PFSK-1 (cell line): Measurements from ENCODE around the gene FOXO1.

Experiments
- FOXP2 ChIP-seq: optimal IDR thresholded peaks from 2 replicates; pipeline ENCODE3; 2011; ENCODE audit warnings: borderline replicate concordance, control low read depth, inconsistent platforms; ENCODE audit not compliant: insufficient read depth; ENCODE audit errors: extremely low read length, extremely low read depth
- POLR2AphosphoS5 ChIP-seq: IDR thresholded peaks from 2 replicates; pipeline ENCODE4 v1.6.1; 2012; ENCODE audit warnings: low read depth, mild to moderate bottlenecking, control low read depth, low read length, moderate library complexity
- REST ChIP-seq, 2 experiments: IDR thresholded peaks; 2 replicates each; pipeline versions ENCODE4 v1.6.1 to v1.8.0; 2011 to 2012; ENCODE audit warnings: low read depth in 2 of 2, low read length in 2 of 2, control low read depth in 1 of 2, inconsistent platforms in 1 of 2, mild to moderate bottlenecking in 1 of 2, moderate library complexity in 1 of 2; ENCODE audit not compliant: insufficient read depth in 1 of 2
- SIN3A ChIP-seq: IDR thresholded peaks from 2 replicates; pipeline ENCODE4 v1.6.1; 2012; ENCODE audit warnings: mild to moderate bottlenecking, low read length, moderate library complexity, borderline replicate concordance; ENCODE audit not compliant: insufficient read depth
- TAF1 ChIP-seq: IDR thresholded peaks from 2 replicates; pipeline ENCODE4 v1.6.1; 2012; ENCODE audit warnings: low read length, control low read depth, borderline replicate concordance; ENCODE audit not compliant: insufficient read depth

Gene FOXO1

DNA sequence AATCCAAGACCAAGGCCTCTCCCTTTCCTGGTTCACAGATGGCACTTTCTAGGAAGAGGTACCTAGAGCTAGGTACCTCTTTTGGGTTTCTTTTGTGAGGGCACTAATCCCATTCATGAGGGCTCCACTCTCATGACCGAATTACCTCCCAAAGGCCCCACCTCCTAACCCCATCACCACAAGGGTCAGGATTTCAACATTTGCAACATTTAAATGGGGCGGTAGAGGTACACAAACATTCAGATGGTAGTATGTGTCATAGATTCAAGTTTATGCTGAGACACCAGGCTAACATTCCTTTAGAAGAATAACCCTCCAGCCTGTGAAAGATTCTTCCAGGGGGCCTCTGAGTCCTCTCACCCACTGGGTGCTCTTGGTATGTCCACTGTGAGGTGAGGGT lies 116.3 kb downstream of the FOXO1 start:
- TF ChIP-seq TAF1 (no peak), FOXP2 (no peak), REST (IDR thresholded peaks at IDR 0.05; ENCODE audit: insufficient read depth in 1 of 2, low read depth in 2 of 2, low read length in 2 of 2) (no peak), SIN3A (no peak), POLR2AphosphoS5 (no peak)

DNA sequence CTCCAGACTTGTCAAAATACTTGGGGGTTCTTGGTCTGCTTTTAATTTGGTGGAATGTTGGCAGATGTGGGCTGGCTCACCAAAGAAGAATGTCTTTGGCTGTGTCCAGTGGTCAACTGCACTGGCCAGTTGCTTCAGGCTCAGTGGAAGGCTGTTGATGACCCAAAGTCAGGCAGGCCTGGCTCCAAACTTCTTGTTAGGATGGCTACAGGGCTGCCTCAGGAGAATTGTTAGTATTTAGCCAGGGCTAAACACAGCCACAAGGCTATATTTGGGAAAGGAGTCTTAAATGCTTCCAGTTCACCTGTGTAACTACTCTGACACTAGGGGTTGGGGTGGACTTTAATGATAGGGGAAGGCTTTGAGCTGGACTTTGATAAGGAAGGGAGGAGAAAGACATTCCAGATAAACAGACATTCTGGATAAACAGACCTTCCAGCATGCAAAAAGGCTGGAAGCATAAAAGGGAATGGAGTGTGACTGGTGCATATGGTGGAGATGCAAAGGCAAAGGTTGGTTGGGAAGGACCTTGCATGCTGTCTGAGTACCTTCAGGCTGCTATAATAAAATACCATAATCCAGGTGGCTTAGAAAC lies 116.8 kb downstream of the FOXO1 start:
- TF ChIP-seq REST (IDR thresholded peaks at IDR 0.05; ENCODE audit: insufficient read depth in 1 of 2, low read depth in 2 of 2, low read length in 2 of 2) (no peak), FOXP2 (no peak), TAF1 (no peak), POLR2AphosphoS5 (no peak), SIN3A (no peak)

- no peak for TF ChIP-seq TAF1
- TF ChIP-seq REST (IDR thresholded peaks at IDR 0.05; ENCODE audit: insufficient read depth in 1 of 2, low read depth in 2 of 2, low read length in 2 of 2): no peak
- no peak for TF ChIP-seq FOXP2
- TF ChIP-seq SIN3A: no peak
- TF ChIP-seq POLR2AphosphoS5: no peak
Observed at GRCh38 chr13:40547591-40548315, 118.7 kb downstream of the FOXO1 start.

GRCh38 chr13:40546047-40546446 lies 120.4 kb downstream of the FOXO1 start:
- TF ChIP-seq SIN3A: no peak
- TF ChIP-seq FOXP2: no peak
- TF ChIP-seq TAF1: no peak
- no peak for TF ChIP-seq POLR2AphosphoS5
- no peak for TF ChIP-seq REST (IDR thresholded peaks at IDR 0.05; ENCODE audit: insufficient read depth in 1 of 2, low read depth in 2 of 2, low read length in 2 of 2)
